GM23248 (cell line): ENCODE measurements around the gene COX4I1. TPM values are rescaled to one million over a fixed set of nuclear protein-coding genes. Genes with fewer than 3 reads are reported as not detected.

Experiments
- DNase-seq: peaks from one replicate; pipeline ENCODE4 v3.0.0-alpha.2; 2015
- H2AFZ ChIP-seq: fragments of 200-600 bp; sonication (generic); 2 replicates; pipeline ENCODE4 v1.6.1; 2016; ENCODE audit warnings: antibody characterized with exemption
- H3F3A ChIP-seq: fragments of 200-600 bp; sonication (generic); 2 replicates; pipeline ENCODE4 v1.6.1; 2016; ENCODE audit warnings: mild to moderate bottlenecking, antibody characterized with exemption, mixed run types; ENCODE audit not compliant: insufficient read depth
- H3K27ac ChIP-seq: fragments of 200-600 bp; sonication (generic); 2 replicates; pipeline ENCODE4 v1.5.1; 2016; ENCODE audit warnings: mild to moderate bottlenecking
- H3K27me3 ChIP-seq: fragments of 200-600 bp; sonication (generic); replicated peaks from 2 replicates; pipeline ENCODE4 v1.6.1; 2016; ENCODE audit warnings: mild to moderate bottlenecking; ENCODE audit not compliant: insufficient read depth
- H3K36me3 ChIP-seq: fragments of 200-600 bp; sonication (generic); 2 replicates; pipeline ENCODE4 v1.6.1; 2016; ENCODE audit warnings: low read depth, mild to moderate bottlenecking
- H3K4me1 ChIP-seq: fragments of 200-600 bp; sonication (generic); 2 replicates; pipeline ENCODE4 v1.6.1; 2016; ENCODE audit warnings: mild to moderate bottlenecking; ENCODE audit not compliant: insufficient read depth
- H3K4me2 ChIP-seq: fragments of 200-600 bp; sonication (generic); one replicate; pipeline ENCODE4 v1.6.1; 2016; ENCODE audit warnings: mild to moderate bottlenecking; ENCODE audit not compliant: unreplicated experiment
- H3K4me3 ChIP-seq: fragments of 200-600 bp; sonication (generic); 2 replicates; pipeline ENCODE4 v1.5.1; 2016; ENCODE audit warnings: mild to moderate bottlenecking
- H3K79me2 ChIP-seq: fragments of 200-600 bp; sonication (generic); 2 replicates; pipeline ENCODE4 v1.6.1; 2016; ENCODE audit warnings: mild to moderate bottlenecking; ENCODE audit not compliant: insufficient read depth
- H3K9ac ChIP-seq: fragments of 200-600 bp; sonication (generic); 2 replicates; pipeline ENCODE4 v1.6.1; 2016; ENCODE audit warnings: mild to moderate bottlenecking
- H3K9me2 ChIP-seq: fragments of 200-600 bp; sonication (generic); 2 replicates; pipeline ENCODE4 v1.6.1; 2016; ENCODE audit warnings: mixed run types, mild to moderate bottlenecking, moderate library complexity; ENCODE audit not compliant: insufficient read depth
- H3K9me3 ChIP-seq: fragments of 200-600 bp; sonication (generic); one replicate; pipeline ENCODE4 v1.6.1; 2017; ENCODE audit warnings: low read depth
- H4K20me1 ChIP-seq: fragments of 200-600 bp; sonication (generic); 2 replicates; pipeline ENCODE4 v1.6.0; 2016; ENCODE audit not compliant: insufficient read depth
- EZH2 ChIP-seq: fragments of 200-600 bp; sonication (generic); IDR thresholded peaks from 2 replicates; pipeline ENCODE4 v1.6.1; 2018; ENCODE audit warnings: antibody characterized with exemption, mild to moderate bottlenecking; ENCODE audit not compliant: insufficient read depth, poor library complexity, severe bottlenecking
- EZH2phosphoT487 ChIP-seq: fragments of 200-600 bp; sonication (generic); IDR thresholded peaks from 2 replicates; pipeline ENCODE4 v1.6.1; 2018; ENCODE audit warnings: antibody characterized with exemption, moderate library complexity, mild to moderate bottlenecking, low read depth; ENCODE audit not compliant: insufficient read depth
- WGBS, 2 experiments: methylation state at CpG; one replicate each; pipeline ENCODE4 v1.1.6; 2015 to 2017; ENCODE audit warnings: low lambda C conversion rate in 2 of 2, low coverage in 1 of 2; ENCODE audit errors: missing lambda C conversion rate in 2 of 2; 5-methylcytosine and 5-hydroxymethylcytosine counted together
- in situ Hi-C: fragments of 300-500 bp; cut with MboI; formaldehyde crosslinking; loops from 2 replicates; pipeline ENCODE4 v1.15.0; 2020
- polyA plus RNA-seq: library from polyadenylated mRNA; unstranded; fragments of >200 nt; fragmentation: Nextera tagmentation; extraction: Ambion mirVana; gene quantifications from 2 replicates; pipeline ENCODE4 v1.2.1, GENCODE V29; 2016
- total RNA-seq: library from RNA; depleted of rRNA; stranded (reverse); fragments of >200 nt; shearing (Covaris generic); gene quantifications from 2 replicates; pipeline ENCODE4 v1.2.3, GENCODE V29; 2014

COX4I1 gene
- total and polyA plus RNA-seq, 2 experiments from 2014 or later = 390 to 566 TPM

DNA sequence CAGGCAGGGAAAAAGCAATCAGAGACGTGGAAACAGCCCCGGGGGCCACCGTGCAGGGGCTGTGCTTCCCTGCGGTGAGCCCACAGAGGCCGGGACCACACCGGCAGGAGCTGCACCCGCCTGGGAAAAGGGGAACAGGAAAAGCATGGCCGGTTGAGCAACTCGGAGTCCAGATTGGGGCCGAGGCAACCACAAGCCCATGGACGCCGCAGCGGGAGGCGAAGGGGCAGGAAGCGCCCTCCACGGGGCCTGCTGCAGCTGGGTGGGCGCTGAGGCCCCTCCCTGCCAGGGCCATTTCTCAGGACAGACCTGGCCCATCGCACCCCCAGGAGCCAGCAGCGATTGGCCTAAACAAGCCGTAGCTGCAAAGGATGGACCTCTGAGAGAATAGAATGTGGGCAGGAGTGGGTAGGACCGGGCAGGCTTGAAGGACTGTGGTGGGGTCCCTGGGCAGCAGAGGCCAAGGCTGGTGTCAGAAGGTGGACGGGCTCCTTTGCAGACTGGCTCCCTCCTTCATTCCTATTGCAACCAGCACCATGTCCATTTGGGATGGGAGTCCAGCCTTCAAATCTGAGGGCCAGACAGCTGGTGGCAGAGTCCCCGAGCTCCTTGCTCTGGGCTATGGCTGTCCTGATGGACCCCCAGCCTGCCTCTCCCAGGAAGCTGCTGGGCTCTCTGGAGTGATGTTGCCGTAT, 30.4 kb downstream of the COX4I1 start:
- no peak for DNase-seq
- no peak for TF ChIP-seq EZH2
- TF ChIP-seq EZH2phosphoT487 = no peak
- WGBS, 2 experiments = 53 to 59% methylated on average over 16 to 24 of the region's 24 CpGs
- Histone ChIP-seq H3K4me1 (no peaks in the 10 kb centered on the region), H3K9me3 (no peaks in the 10 kb centered on the region), H3K79me2 (no peaks in the 10 kb centered on the region), H3K9ac (no peak overlapping the region), H3K4me2 (no peak overlapping the region), H2AFZ (no peak overlapping the region), H3K27me3 (peaks cover 31% of the 10 kb centered on the region), H3K4me3 (no peak overlapping the region), H4K20me1 (no peaks in the 10 kb centered on the region), H3K36me3 (no peaks in the 10 kb centered on the region), H3K27ac (no peak overlapping the region), H3F3A (no peaks in the 10 kb centered on the region), H3K9me2 (no peaks in the 10 kb centered on the region)
- in situ Hi-C loops = loop anchor here (10.0 to 25.0 kb wide), 3 partner anchors 155 to 682 kb away; partner anchors contain the start of gene FOXF1

DNA sequence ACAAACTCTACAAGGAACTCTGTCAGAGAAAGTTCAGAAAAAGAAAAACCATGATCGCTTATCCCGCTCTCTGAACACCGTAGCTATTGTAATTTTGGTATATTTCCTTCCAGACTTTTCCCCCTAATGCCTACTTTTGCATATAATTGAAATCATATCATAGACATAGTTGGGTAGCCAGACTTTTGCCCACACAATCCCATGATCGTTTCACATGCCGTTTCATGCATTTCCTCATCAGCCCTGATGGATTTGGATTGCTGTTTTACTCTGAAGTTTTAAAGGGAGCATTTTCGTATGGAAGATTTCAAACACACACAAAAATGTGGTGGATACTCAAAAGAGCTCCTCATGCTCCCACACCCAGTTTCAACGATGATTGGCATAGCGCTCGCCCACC, 31.3 kb downstream of the COX4I1 start:
- no peaks in the 10 kb centered on the region for H3K9me2 ChIP-seq
- in situ Hi-C loops = loop anchor here (25.0 kb wide), 1 partner anchor 681 kb away; the partner anchor contains the start of gene FOXF1
- H2AFZ ChIP-seq = no peak overlapping the region
- no peaks in the 10 kb centered on the region for H3K4me1 ChIP-seq
- H3K4me2 ChIP-seq = no peak overlapping the region
- no peaks in the 10 kb centered on the region for H3K36me3 ChIP-seq
- WGBS, 2 experiments = 44 to 48% methylated on average over 9 of the region's 9 CpGs
- H3K9me3 ChIP-seq = no peaks in the 10 kb centered on the region
- no peak for DNase-seq
- peaks cover 36% of the 10 kb centered on the region for H3K27me3 ChIP-seq
- H3F3A ChIP-seq = no peaks in the 10 kb centered on the region
- no peak overlapping the region for H3K4me3 ChIP-seq
- no peak overlapping the region for H3K9ac ChIP-seq
- TF ChIP-seq EZH2 = no peak
- no peak for TF ChIP-seq EZH2phosphoT487
- H3K27ac ChIP-seq = no peak overlapping the region
- no peaks in the 10 kb centered on the region for H4K20me1 ChIP-seq
- no peaks in the 10 kb centered on the region for H3K79me2 ChIP-seq

DNA sequence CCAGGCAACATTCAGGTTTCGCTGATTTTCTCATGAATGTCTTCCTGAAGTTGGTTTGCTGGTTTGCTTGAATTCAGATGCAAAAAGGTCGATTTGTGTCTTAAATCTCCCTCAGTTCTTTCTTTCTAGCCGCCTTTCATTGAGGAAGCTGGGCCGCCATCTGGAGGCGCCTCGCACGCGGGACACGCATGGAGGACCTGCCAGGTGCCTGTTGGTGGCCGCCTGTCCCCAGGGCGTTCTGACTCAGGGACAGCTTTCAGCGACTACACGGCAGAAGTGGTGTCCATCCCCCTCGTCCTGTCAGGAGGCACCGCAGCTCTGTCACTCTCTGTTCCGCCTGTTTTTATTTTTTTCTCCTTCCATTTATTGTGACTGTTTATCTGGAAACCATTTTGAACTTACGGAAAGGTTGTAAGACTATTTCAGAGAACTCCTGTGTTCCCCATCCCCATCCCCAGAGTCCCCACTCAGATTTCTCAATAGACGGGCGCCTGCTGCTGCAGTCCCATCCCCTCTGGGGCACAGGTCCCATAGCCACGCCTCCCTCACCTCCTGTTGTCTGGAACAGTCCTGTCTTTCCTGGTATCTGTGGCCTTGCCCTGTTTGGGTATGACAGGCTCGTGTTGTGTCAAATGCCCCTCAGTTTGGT, 33.2 kb downstream of the COX4I1 start:
- H3K36me3 ChIP-seq = no peaks in the 10 kb centered on the region
- H3K9ac ChIP-seq = no peak overlapping the region
- H2AFZ ChIP-seq = no peak overlapping the region
- H3K27ac ChIP-seq = no peak overlapping the region
- H3K4me1 ChIP-seq = no peaks in the 10 kb centered on the region
- H3F3A ChIP-seq = no peaks in the 10 kb centered on the region
- no peaks in the 10 kb centered on the region for H3K79me2 ChIP-seq
- no peak for DNase-seq
- no peak overlapping the region for H3K4me2 ChIP-seq
- no peaks in the 10 kb centered on the region for H3K9me2 ChIP-seq
- H3K4me3 ChIP-seq = no peak overlapping the region
- H3K27me3 ChIP-seq = peaks cover 47% of the 10 kb centered on the region
- no peak for TF ChIP-seq EZH2
- TF ChIP-seq EZH2phosphoT487 = no peak
- in situ Hi-C loops = loop anchor here (25.0 kb wide), 1 partner anchor 680 kb away; the partner anchor contains the start of gene FOXF1
- 62 to 64% methylated on average over 21 of the region's 21 CpGs for WGBS, 2 experiments
- H3K9me3 ChIP-seq = no peaks in the 10 kb centered on the region
- H4K20me1 ChIP-seq = no peaks in the 10 kb centered on the region

DNA sequence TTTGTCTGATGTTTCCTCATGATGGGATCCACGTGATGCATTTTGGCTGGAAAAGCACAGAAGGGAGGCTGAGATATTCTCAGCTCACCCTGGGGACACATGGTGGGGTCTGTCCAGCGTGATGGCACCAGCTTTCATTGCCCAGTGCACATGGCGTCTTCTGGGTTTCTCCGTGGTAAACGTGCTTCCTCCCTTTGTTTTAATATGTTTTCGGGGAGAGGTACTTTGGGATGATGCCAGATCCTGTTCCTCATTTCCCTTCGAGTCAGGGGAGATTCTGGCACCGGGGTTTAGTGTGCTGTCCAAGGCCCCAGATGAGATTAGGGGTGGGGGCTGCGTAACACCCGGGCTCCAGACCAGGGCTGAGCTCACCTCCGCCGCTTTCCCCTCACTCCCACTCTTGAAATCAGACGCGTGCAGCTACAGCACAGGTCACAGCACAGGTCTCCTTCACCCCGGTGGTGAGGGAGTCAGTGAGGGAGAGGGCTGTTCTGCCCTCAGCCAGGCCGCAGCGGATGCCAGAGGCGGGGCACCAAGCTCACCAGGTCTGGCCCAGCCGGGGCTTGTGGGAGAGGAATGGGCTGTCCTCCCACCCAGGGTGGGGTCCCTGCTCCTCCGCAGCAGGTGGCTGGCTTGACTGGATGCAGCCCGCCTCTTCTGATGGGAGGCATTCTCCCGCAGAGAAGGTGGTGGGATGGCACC, 33.9 kb downstream of the COX4I1 start:
- Histone ChIP-seq H3K9me2 (no peaks in the 10 kb centered on the region), H3K4me2 (no peak overlapping the region), H3F3A (no peaks in the 10 kb centered on the region), H3K9ac (no peak overlapping the region), H3K4me3 (no peak overlapping the region), H3K9me3 (no peaks in the 10 kb centered on the region), H2AFZ (no peak overlapping the region), H3K79me2 (no peaks in the 10 kb centered on the region), H3K36me3 (no peaks in the 10 kb centered on the region), H3K27ac (no peak overlapping the region), H3K4me1 (no peaks in the 10 kb centered on the region), H3K27me3 (peaks cover 54% of the 10 kb centered on the region), H4K20me1 (no peaks in the 10 kb centered on the region)
- no peak for DNase-seq
- TF ChIP-seq EZH2phosphoT487 (no peak), EZH2 (no peak)
- in situ Hi-C loops = loop anchor here (25.0 kb wide), 1 partner anchor 679 kb away; the partner anchor contains the start of gene FOXF1
- WGBS, 2 experiments = 36 to 38% methylated on average over 22 of the region's 22 CpGs
